CD4-positive, alpha-beta T cell treated with Interleukin-4 for 4 hours (primary cell): ENCODE results near the gene RAD51AP1.
A peak's percentile ranks its signal among the peaks of the same experiment; 100 is the strongest.
"Not testable (repeated sequence)": the region's sequence is repeated elsewhere in the genome, so short reads cannot be mapped to it uniquely, and the experiment has no call there.

Source experiments
- DNase-seq: peaks from one replicate; pipeline ENCODE4 v3.0.0-alpha.2; 2020

RAD51AP1 gene

GRCh38 chr12:4538207-4539160 lies at the start of gene RAD51AP1:
TSS of gene RAD51AP1 (plus strand) at chr12:4538890. CDS start at chr12:4538940, 50 bp downstream.
- DNase-seq = peak; percentile 97

DNA sequence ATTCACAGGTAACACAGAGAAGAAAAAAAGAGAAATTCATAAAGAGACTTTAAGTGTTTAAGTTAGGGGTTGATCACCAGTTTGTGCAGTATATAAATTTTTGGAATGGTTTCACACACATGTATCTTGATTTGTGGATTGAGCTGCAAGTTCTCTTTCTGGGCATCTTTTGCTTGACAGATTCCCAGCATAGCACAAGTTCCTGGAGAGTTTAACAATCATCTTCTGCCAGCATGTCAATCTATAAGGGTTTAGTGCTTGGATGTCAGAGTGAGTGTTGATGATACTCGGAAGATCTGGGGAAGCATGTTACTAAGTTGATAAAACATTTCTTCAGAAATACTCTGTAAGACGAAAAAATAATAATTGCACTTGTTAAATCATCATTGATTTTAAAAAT lies 49.1 kb upstream of the RAD51AP1 start:
- no peak for DNase-seq

DNA sequence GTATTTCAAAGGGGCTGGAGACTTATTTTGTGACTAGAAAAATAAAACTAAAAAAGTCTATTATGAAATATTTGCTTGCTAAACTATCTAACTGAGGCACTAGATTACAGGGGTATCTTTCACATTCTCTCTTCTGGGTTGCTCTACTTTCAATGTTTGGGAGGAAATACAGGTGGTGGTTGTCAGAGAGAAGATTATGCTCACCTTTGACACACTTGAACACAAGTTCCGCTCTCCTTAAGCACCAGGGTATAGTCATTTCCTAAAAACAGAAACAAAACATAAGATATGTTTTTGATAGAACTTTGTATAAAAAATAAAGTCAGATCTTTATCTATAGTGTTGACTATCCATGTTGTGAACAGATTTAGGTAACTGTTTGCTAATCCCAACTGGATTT lies 47.7 kb upstream of the RAD51AP1 start:
- DNase-seq = no peak

GRCh38 chr12:4496145-4496838 lies 42.4 kb upstream of the RAD51AP1 start:
- no peak for DNase-seq

DNA sequence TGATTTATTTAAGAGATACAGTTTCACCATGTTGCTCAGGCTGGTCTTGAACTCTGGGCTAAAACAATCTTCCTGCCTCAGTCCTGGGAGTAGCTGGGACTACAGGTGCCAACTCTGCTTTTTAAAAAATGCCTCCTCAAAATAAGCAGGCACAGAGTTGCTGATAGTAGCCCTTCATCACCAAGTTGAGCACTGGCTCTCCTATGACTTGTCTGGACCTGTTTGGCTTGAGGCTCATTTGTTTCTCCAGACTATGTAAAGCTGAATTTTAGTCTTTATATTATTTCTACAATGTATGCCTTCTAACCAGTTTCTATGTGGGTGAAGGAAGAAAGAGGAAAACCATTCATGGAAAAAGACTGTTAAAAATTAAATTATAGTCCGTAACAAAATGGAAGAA lies 39.5 kb upstream of the RAD51AP1 start:
- DNase-seq = no peak

GRCh38 chr12:4505376-4505986 lies 33.2 kb upstream of the RAD51AP1 start:
- no peak for DNase-seq

GRCh38 chr12:4506430-4506829 lies 32.3 kb upstream of the RAD51AP1 start:
- DNase-seq = no peak

DNA sequence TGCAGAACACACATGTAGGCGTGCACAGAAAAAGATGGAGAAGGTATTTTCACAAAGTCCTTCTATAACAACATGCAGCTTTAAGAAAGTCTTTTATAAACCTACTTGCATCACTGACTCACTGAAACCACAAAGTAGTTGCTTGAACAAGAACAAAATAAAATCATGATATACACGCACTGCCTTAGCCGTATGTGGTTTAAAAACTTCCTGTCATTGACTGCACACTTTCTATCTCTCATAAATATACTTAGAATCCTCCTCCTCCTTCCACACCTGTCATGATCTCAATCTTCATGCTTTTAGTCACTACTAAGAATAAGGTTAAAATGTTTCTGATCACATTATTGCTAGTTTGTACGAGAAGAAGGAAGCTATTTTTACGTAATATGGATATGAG lies 31.8 kb upstream of the RAD51AP1 start:
- DNase-seq = peak; percentile 75

- DNase-seq = not testable (repeated sequence)
These were observed 30.2 kb upstream of the RAD51AP1 start for GRCh38 chr12:4508503-4508902.

DNA sequence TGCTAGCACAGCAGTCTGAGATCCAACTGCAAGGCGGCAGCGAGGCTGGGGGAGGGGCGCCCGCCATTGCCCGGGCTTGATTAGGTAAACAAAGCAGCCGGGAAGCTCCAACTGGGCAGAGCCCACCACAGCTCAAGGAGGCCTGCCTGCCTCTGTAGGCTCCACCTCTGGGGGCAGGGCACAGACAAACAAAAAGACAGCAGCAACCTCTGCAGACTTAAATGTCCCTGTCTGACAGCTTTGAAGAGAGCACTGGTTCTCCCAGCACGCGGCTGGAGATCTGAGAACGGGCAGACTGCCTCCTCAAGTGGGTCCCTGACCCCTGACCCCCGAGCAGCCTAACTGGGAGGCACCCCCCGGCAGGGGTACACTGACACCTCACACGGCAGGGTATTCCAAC lies 29.4 kb upstream of the RAD51AP1 start:
- DNase-seq = not testable (repeated sequence)

GRCh38 chr12:4518106-4518728 lies 20.5 kb upstream of the RAD51AP1 start:
- DNase-seq = no peak

DNA sequence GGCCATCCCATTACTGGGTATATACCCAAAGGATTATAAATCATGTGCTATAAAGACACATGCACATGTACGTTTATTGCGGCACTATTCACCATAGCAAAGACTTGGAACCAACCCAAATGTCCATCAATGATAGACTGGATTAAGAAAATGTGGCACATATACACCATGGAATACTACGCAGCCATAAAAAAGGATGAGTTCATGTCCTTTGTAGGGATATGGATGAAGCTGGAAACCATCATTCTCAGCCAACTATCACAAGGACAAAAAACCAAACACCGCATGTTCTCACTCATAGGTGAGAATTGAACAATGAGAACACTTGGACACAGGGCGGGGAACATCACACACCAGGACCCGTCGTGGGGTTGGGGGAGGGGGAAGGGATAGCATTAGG lies 15.2 kb upstream of the RAD51AP1 start:
- not testable (repeated sequence) for DNase-seq

- DNase-seq = peak; percentile 13
These were observed 11.7 kb upstream of the RAD51AP1 start for GRCh38 chr12:4526923-4527546.

DNA sequence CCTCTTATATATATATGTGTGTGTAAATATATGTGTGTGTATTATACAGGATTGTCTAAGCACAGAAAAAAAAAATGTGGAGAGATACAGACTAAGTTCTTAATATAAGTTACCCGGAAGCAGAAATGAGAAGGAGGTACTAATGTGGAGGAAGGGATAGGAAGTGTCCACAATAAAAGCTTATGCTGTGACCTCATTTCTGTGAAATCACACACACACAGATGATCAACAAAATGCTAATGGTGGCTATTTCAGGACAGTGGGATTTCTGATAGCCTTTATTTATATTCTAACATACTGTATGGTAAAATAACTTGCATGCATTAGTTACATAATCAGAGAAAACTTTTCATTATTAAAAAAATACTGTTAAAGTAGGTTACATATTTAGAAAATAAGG lies 8.5 kb upstream of the RAD51AP1 start:
- no peak for DNase-seq

DNA sequence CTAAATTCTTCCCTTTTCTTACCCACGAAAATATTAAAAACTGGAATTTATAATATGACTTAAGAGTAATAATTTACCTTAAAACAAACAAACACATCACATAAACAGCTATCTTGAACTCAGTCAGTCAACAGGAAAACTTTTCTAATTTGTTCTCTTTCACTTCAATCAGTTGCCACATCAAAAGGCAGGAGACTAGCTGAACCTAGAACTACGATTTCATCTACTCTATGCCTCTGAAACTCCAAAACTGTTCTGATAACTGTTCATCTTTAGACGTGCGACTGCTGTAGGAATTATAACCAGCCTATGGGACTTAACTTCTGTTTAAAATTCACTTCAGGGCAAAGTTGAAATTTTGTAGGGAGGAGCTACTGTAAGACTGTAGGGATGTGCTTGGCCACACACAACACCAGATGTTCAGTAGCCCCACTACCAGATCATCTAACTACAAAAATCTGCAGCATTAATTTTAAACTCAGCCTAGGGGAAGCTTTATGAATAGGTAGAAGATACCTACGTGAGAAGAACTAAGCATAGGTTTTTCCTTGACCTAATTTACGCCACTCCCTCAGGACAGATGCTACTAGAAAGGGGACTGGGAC lies 7.6 kb upstream of the RAD51AP1 start:
- no peak for DNase-seq

DNA sequence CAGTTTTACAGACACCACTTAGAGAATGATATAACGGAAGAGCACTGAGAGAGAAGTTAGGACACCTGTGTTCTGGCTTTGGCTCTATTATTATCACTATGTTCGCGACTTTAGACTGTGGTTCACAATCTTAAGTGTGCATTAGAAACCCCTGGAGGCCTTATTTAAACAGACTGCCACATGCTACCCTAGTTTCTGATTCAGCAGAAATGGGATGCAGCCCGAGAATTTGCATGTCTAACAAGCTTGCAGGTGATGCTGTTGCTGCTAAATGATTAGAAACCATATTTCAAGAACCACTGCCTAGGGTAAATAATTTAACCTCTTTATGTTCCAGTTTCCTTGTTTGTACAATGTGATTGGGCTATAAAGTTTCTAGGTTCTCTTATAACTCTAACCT lies 3.6 kb upstream of the RAD51AP1 start:
- DNase-seq = no peak

DNA sequence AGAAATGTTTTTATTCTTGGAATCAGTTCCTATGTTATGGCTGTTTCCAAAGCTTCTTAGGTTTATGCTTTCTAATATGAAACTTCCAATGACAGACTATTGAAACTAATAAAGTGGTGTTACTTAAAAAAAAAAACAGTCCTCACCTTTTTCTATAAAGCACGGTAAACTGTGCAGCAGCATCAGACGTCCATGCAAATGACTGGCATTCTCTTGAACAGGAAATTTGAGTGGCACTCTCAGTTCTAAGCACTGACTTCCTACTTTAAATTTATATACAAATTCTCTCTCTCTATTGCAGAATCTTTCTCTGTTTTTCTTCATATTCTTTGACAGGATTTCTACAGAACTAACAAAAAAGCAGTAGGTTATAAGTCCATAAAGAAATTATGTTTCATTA lies 2.8 kb upstream of the RAD51AP1 start:
- DNase-seq = no peak

- DNase-seq = no peak
These were observed 629 bp downstream of the RAD51AP1 start for GRCh38 chr12:4539167-4539870.

DNA sequence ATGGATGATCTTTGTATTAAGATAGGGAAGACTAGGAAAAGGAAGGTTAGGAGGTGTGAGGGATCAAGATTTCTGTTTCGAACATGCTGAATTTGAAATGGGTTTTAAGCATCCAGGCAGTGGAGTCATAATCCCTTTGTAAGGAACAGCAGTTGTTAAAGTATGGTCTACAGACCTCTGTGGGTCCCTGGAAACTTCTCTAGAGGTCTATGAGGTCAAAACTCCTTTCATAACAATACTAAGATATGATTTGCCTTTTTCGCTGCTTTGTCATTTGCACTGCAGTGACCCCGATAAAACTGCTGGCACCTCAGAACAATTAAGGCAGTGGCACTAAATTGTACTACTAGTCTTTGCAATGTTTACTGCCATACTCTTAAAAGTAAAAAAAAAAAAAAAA lies 1.5 kb downstream of the RAD51AP1 start:
- DNase-seq = no peak

DNA sequence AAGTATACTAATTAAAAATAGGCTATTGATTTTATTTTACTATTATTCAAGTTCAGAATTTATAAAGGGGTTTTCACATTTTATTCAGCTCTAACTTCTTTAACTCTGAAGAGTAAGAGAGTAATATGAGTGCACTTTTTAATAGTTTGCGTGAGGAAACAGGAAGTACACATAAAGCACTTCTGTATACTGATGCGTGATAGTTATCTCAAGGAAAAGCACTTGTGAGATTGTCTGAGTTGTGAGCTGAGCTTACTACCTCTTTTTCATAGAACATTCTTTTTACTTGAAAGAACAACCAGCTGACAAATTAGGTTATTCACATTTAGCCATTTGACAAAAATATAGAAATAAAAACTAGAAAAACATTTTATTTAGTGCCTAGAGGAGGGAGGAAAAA lies 1.9 kb downstream of the RAD51AP1 start:
- no peak for DNase-seq

DNA sequence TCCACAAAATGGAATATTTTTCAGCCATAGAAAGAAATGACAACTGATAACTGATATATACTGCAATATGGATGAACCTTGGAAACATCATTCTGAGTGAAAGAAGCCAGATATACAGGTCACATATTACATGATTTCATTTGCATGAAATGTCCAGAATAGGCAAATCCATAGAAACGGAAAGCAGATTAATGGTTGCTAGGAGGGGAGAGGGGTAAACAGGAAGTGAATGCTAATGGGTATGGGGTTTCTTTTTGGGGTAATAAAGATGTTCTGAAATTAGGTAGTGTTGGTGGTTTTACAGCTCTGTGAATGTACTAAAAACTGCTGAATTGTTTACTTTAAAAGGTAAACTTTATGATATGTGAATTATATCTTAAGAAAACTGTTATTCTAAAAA lies 6.5 kb downstream of the RAD51AP1 start:
- no peak for DNase-seq

DNA sequence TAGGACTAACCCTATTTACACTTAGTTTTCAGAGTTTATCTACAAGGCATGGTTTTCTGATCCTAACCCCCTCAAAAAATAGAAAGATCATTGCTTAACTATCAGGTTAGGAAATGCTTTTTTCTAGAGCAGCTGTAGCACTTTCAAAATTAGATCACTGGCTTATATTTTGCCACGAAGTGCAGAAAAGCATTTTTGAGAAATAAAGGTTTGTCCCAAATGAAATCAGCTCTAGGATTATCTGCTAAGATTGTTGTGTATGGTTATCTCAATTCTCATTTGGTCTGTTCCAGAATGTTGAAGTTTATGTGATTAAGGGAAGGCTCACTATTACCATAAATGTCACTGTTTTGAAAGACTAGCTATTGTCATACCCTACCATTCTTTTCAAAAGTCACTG lies 13.5 kb downstream of the RAD51AP1 start:
- DNase-seq = no peak
